ENCODE data around the gene TAPT1. TPM values are rescaled to one million over a fixed set of nuclear protein-coding genes. Genes with fewer than 3 reads are reported as not detected.

Gene TAPT1
- total RNA-seq, 2 experiments from 2014 or later = 35.6 TPM

GRCh38 chr4:16262188-16262587 is 35.9 kb upstream of the TAPT1 start:
- no peak overlapping the region for H3K27ac Mint-ChIP-seq
- DNase-seq = no peak
- H3K9me3 Mint-ChIP-seq = no peaks in the 10 kb centered on the region
- ChIA-PET POLR2A (no interaction called here), CTCF (interaction anchor here (6.1 kb wide), 1 partner anchor 234 kb away, joined by 80 read pairs; no protein-coding TSS in a partner anchor)
- intact Hi-C loops (cut with micrococcal nuclease) = loop anchor here (5.0 to 10.0 kb wide), 2 partner anchors 380 to 457 kb away; no protein-coding TSS in a partner anchor
- peaks cover 4% of the 10 kb centered on the region for H3K36me3 Mint-ChIP-seq
- no peaks in the 10 kb centered on the region for H3K27me3 Mint-ChIP-seq
- H3K4me3 Mint-ChIP-seq = no peak overlapping the region
- H3K4me1 Mint-ChIP-seq (ENCODE audit: low read depth) = peaks cover 33% of the 10 kb centered on the region

- Mint-ChIP-seq H3K9me3 (no peaks in the 10 kb centered on the region), H3K27ac (no peak overlapping the region), H3K4me1 (ENCODE audit: low read depth) (peaks cover 33% of the 10 kb centered on the region), H3K4me3 (no peak overlapping the region), H3K36me3 (peaks cover 7% of the 10 kb centered on the region), H3K27me3 (no peaks in the 10 kb centered on the region)
- DNase-seq = no peak
- CTCF ChIA-PET = no interaction called here
- intact Hi-C loops (cut with micrococcal nuclease) = loop anchor here (2.0 to 10.0 kb wide), 3 partner anchors 35 to 457 kb away; partner anchors contain the start of gene TAPT1
- POLR2A ChIA-PET = no interaction called here
Observed at GRCh38 chr4:16261313-16261878, 35.1 kb upstream of the TAPT1 start.

- Mint-ChIP-seq H3K27me3 (no peaks in the 10 kb centered on the region), H3K4me1 (ENCODE audit: low read depth) (peaks cover 32% of the 10 kb centered on the region), H3K9me3 (no peaks in the 10 kb centered on the region), H3K4me3 (no peak overlapping the region), H3K27ac (peak overlapping the region; percentile 73), H3K36me3 (peaks cover 8% of the 10 kb centered on the region)
- ChIA-PET POLR2A (interaction anchor here (1.1 to 1.5 kb wide), 3 partner anchors 10 to 33 kb away, joined by 3 to 7 read pairs (median 4); no protein-coding TSS in a partner anchor), CTCF (interaction anchor here (0.6 to 1.1 kb wide), 5 partner anchors 55 to 1027 kb away, joined by 3 read pairs; partner anchors contain the start of gene FGFBP2)
- DNase-seq = peak; percentile 62
- intact Hi-C loops (cut with micrococcal nuclease) = loop anchor here (2.0 to 10.0 kb wide), 3 partner anchors 33 to 455 kb away; partner anchors contain the start of gene TAPT1
Observed at GRCh38 chr4:16259889-16260246, 33.6 kb upstream of the TAPT1 start.

- ChIA-PET POLR2A (interaction anchor here (1.1 to 1.5 kb wide), 3 partner anchors 9 to 32 kb away, joined by 3 to 7 read pairs (median 4); no protein-coding TSS in a partner anchor), CTCF (interaction anchor here (1.0 to 1.1 kb wide), 3 partner anchors 54 to 296 kb away, joined by 3 read pairs; partner anchors contain the start of gene FGFBP2)
- no peak overlapping the region for H3K4me3 Mint-ChIP-seq
- no peak for DNase-seq
- peaks cover 9% of the 10 kb centered on the region for H3K36me3 Mint-ChIP-seq
- peaks cover 31% of the 10 kb centered on the region for H3K4me1 Mint-ChIP-seq (ENCODE audit: low read depth)
- peak overlapping the region; percentile 73 for H3K27ac Mint-ChIP-seq
- intact Hi-C loops (cut with micrococcal nuclease) = no loop called here
- no peaks in the 10 kb centered on the region for H3K27me3 Mint-ChIP-seq
- H3K9me3 Mint-ChIP-seq = no peaks in the 10 kb centered on the region
Observed at GRCh38 chr4:16259241-16259888, 33.1 kb upstream of the TAPT1 start.

GRCh38 chr4:16257611-16258010 is 31.3 kb upstream of the TAPT1 start:
- POLR2A ChIA-PET = interaction anchor here (0.8 kb wide), 1 partner anchor 30 kb away, joined by 3 read pairs; no protein-coding TSS in a partner anchor
- Mint-ChIP-seq H3K4me1 (ENCODE audit: low read depth) (peaks cover 34% of the 10 kb centered on the region), H3K36me3 (peaks cover 17% of the 10 kb centered on the region), H3K27ac (no peak overlapping the region), H3K4me3 (no peak overlapping the region), H3K27me3 (no peaks in the 10 kb centered on the region), H3K9me3 (no peaks in the 10 kb centered on the region)
- CTCF ChIA-PET = interaction anchor here (0.9 kb wide), 1 partner anchor 58 kb away, joined by 3 read pairs; no protein-coding TSS in a partner anchor
- no peak for DNase-seq
- intact Hi-C loops (cut with micrococcal nuclease) = no loop called here

GRCh38 chr4:16256343-16256742 is 30.1 kb upstream of the TAPT1 start:
- peaks cover 23% of the 10 kb centered on the region for H3K4me1 Mint-ChIP-seq (ENCODE audit: low read depth)
- no peaks in the 10 kb centered on the region for H3K9me3 Mint-ChIP-seq
- H3K27ac Mint-ChIP-seq = no peak overlapping the region
- POLR2A ChIA-PET = no interaction called here
- DNase-seq = no peak
- CTCF ChIA-PET = no interaction called here
- H3K36me3 Mint-ChIP-seq = peaks cover 21% of the 10 kb centered on the region
- intact Hi-C loops (cut with micrococcal nuclease) = no loop called here
- H3K27me3 Mint-ChIP-seq = no peaks in the 10 kb centered on the region
- no peak overlapping the region for H3K4me3 Mint-ChIP-seq

- H3K27ac Mint-ChIP-seq = no peak overlapping the region
- peaks cover 20% of the 10 kb centered on the region for H3K4me1 Mint-ChIP-seq (ENCODE audit: low read depth)
- H3K4me3 Mint-ChIP-seq = no peak overlapping the region
- H3K9me3 Mint-ChIP-seq = no peaks in the 10 kb centered on the region
- intact Hi-C loops (cut with micrococcal nuclease) = no loop called here
- no peak for DNase-seq
- ChIA-PET POLR2A (no interaction called here), CTCF (no interaction called here)
- H3K27me3 Mint-ChIP-seq = no peaks in the 10 kb centered on the region
- H3K36me3 Mint-ChIP-seq = peaks cover 20% of the 10 kb centered on the region
Observed at GRCh38 chr4:16255730-16256129, 29.5 kb upstream of the TAPT1 start.

GRCh38 chr4:16253127-16253960 is 27.1 kb upstream of the TAPT1 start:
- Mint-ChIP-seq H3K4me3 (no peak overlapping the region), H3K4me1 (ENCODE audit: low read depth) (peaks cover 4% of the 10 kb centered on the region), H3K36me3 (peaks cover 22% of the 10 kb centered on the region), H3K27me3 (no peaks in the 10 kb centered on the region), H3K27ac (no peak overlapping the region), H3K9me3 (no peaks in the 10 kb centered on the region)
- DNase-seq = no peak
- intact Hi-C loops (cut with micrococcal nuclease) = no loop called here
- ChIA-PET CTCF (interaction anchor here (0.6 to 1.7 kb wide), 2 partner anchors 18 to 426 kb away, joined by 3 read pairs; no protein-coding TSS in a partner anchor), POLR2A (no interaction called here)

GRCh38 chr4:16250661-16251365 is 24.5 kb upstream of the TAPT1 start:
- intact Hi-C loops (cut with micrococcal nuclease) = no loop called here
- peaks cover 4% of the 10 kb centered on the region for H3K4me1 Mint-ChIP-seq (ENCODE audit: low read depth)
- no peak overlapping the region for H3K27ac Mint-ChIP-seq
- no peak overlapping the region for H3K4me3 Mint-ChIP-seq
- POLR2A ChIA-PET = interaction anchor here (0.6 to 1.0 kb wide), 2 partner anchors 9 to 15 kb away, joined by 3 to 4 read pairs; no protein-coding TSS in a partner anchor
- no peaks in the 10 kb centered on the region for H3K27me3 Mint-ChIP-seq
- CTCF ChIA-PET = interaction anchor here (1.3 kb wide), 1 partner anchor 45 kb away, joined by 6 read pairs; no protein-coding TSS in a partner anchor
- no peak for DNase-seq
- H3K36me3 Mint-ChIP-seq = peaks cover 20% of the 10 kb centered on the region
- no peaks in the 10 kb centered on the region for H3K9me3 Mint-ChIP-seq

- no peak for DNase-seq
- CTCF ChIA-PET = no interaction called here
- POLR2A ChIA-PET = no interaction called here
- Mint-ChIP-seq H3K27ac (no peak overlapping the region), H3K36me3 (peaks cover 18% of the 10 kb centered on the region), H3K27me3 (no peaks in the 10 kb centered on the region), H3K4me1 (ENCODE audit: low read depth) (no peaks in the 10 kb centered on the region), H3K9me3 (no peaks in the 10 kb centered on the region), H3K4me3 (no peak overlapping the region)
- intact Hi-C loops (cut with micrococcal nuclease) = no loop called here
Observed at GRCh38 chr4:16248605-16249004, 22.3 kb upstream of the TAPT1 start.

- no peaks in the 10 kb centered on the region for H3K9me3 Mint-ChIP-seq
- no peak overlapping the region for H3K4me3 Mint-ChIP-seq
- CTCF ChIA-PET = no interaction called here
- POLR2A ChIA-PET = no interaction called here
- intact Hi-C loops (cut with micrococcal nuclease) = no loop called here
- no peak for DNase-seq
- no peaks in the 10 kb centered on the region for H3K27me3 Mint-ChIP-seq
- H3K27ac Mint-ChIP-seq = no peak overlapping the region
- peaks cover 11% of the 10 kb centered on the region for H3K36me3 Mint-ChIP-seq
- H3K4me1 Mint-ChIP-seq (ENCODE audit: low read depth) = no peaks in the 10 kb centered on the region
Observed at GRCh38 chr4:16245241-16245640, 19.0 kb upstream of the TAPT1 start.
